Mesothelial cell of epicardium (in vitro differentiated cells): ENCODE data around the gene GRM7. TPM values are rescaled to one million over a fixed set of nuclear protein-coding genes. Genes with fewer than 3 reads are reported as not detected.

Experiments used
- DNase-seq, 2 experiments: peaks; one replicate each; pipeline ENCODE4 v3.0.0; 2021; ENCODE audit warnings: low spot score in 2 of 2; ENCODE audit not compliant: unreplicated experiment in 2 of 2
- H3K27ac Mint-ChIP-seq: 2 replicates; pipeline ENCODE4 v1.8.0; 2021; ENCODE audit warnings: mixed read lengths
- H3K27me3 Mint-ChIP-seq: 2 replicates; pipeline ENCODE4 v1.8.0; 2021; ENCODE audit warnings: low read depth, mixed read lengths
- H3K36me3 Mint-ChIP-seq: 2 replicates; pipeline ENCODE4 v1.8.0; 2021; ENCODE audit warnings: mixed read lengths
- H3K4me1 Mint-ChIP-seq: 2 replicates; pipeline ENCODE4 v1.8.0; 2021; ENCODE audit warnings: mixed read lengths
- H3K4me3 Mint-ChIP-seq: 2 replicates; pipeline ENCODE4 v1.8.0; 2021; ENCODE audit warnings: mild to moderate bottlenecking, moderate library complexity, mixed read lengths
- H3K9me3 Mint-ChIP-seq: 2 replicates; pipeline ENCODE4 v1.8.0; 2021; ENCODE audit warnings: mixed read lengths
- total RNA-seq: library from RNA; stranded (reverse); gene quantifications from 3 replicates; pipeline ENCODE4 v1.2.1, GENCODE V29; 2021
- TF ChIP-seq, protein P1 (sequence below): fragments of 200-600 bp; sonication (generic); IDR thresholded peaks from one replicate; pipeline ENCODE4 v1.5.0; 2021; ENCODE audit warnings: antibody characterized with exemption; ENCODE audit not compliant: unreplicated experiment

GRM7 gene
- total RNA-seq, 1 donor from 2014 or later, result 0.69 TPM

- TF ChIP-seq, protein P1, sequence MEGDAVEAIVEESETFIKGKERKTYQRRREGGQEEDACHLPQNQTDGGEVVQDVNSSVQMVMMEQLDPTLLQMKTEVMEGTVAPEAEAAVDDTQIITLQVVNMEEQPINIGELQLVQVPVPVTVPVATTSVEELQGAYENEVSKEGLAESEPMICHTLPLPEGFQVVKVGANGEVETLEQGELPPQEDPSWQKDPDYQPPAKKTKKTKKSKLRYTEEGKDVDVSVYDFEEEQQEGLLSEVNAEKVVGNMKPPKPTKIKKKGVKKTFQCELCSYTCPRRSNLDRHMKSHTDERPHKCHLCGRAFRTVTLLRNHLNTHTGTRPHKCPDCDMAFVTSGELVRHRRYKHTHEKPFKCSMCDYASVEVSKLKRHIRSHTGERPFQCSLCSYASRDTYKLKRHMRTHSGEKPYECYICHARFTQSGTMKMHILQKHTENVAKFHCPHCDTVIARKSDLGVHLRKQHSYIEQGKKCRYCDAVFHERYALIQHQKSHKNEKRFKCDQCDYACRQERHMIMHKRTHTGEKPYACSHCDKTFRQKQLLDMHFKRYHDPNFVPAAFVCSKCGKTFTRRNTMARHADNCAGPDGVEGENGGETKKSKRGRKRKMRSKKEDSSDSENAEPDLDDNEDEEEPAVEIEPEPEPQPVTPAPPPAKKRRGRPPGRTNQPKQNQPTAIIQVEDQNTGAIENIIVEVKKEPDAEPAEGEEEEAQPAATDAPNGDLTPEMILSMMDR, result no peak
- no peaks in the 10 kb centered on the region for H3K27me3 Mint-ChIP-seq
- no peaks in the 10 kb centered on the region for H3K4me1 Mint-ChIP-seq
- H3K36me3 Mint-ChIP-seq, result no peaks in the 10 kb centered on the region
- no peak overlapping the region for H3K27ac Mint-ChIP-seq
- H3K9me3 Mint-ChIP-seq, result peaks cover 7% of the 10 kb centered on the region
- no peak for DNase-seq
- H3K4me3 Mint-ChIP-seq, result no peak overlapping the region
Observed at GRCh38 chr3:7574435-7574834, 713.5 kb downstream of the GRM7 start.

DNA sequence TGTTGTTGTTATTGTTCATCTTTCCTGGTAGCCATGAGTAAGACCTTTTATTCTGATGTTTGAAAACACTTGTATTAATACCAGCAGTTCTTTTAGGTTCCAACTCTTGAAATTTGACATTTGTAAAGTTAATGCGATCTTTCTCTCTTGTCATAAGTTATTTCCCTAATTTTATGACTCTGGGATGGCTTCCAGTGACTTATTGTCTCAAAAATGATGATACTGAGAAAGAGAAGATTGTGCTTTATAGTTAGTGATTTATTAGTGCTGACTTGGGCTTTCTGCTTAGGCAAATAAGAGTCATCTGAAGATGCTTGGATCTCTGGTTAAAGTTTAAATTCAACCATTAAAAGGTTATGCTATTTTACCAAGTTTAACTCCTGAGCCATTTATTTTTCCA lies 715.2 kb downstream of the GRM7 start:
- H3K27ac Mint-ChIP-seq, result no peak overlapping the region
- H3K36me3 Mint-ChIP-seq, result no peaks in the 10 kb centered on the region
- TF ChIP-seq, protein P1, result no peak
- H3K27me3 Mint-ChIP-seq, result no peaks in the 10 kb centered on the region
- DNase-seq, result no peak
- no peaks in the 10 kb centered on the region for H3K4me1 Mint-ChIP-seq
- peaks cover 7% of the 10 kb centered on the region for H3K9me3 Mint-ChIP-seq
- no peak overlapping the region for H3K4me3 Mint-ChIP-seq

DNA sequence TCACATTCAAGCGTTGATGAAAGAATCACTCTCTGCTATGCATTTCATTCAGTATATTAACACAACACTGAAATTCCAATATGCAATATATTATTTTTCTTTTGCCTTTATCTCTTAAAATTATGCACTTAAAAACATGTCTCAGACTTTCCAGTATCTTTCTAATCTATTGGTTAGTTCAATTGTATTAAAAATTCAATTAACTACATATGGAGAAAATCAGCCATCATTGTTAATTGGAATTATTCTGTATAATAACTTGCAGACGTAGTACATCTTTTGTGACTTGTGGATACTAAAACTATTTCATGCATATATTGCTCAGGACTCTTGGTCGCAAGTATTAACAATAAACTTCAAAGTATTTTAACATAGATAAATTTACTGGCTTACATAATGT lies 715.6 kb downstream of the GRM7 start:
- TF ChIP-seq, protein P1, result no peak
- H3K36me3 Mint-ChIP-seq, result no peaks in the 10 kb centered on the region
- no peaks in the 10 kb centered on the region for H3K27me3 Mint-ChIP-seq
- peaks cover 3% of the 10 kb centered on the region for H3K9me3 Mint-ChIP-seq
- no peaks in the 10 kb centered on the region for H3K4me1 Mint-ChIP-seq
- no peak overlapping the region for H3K27ac Mint-ChIP-seq
- H3K4me3 Mint-ChIP-seq, result no peak overlapping the region
- no peak for DNase-seq

GRCh38 chr3:7577513-7577912 lies 716.6 kb downstream of the GRM7 start:
- no peaks in the 10 kb centered on the region for H3K4me1 Mint-ChIP-seq
- H3K27me3 Mint-ChIP-seq, result peaks cover 1% of the 10 kb centered on the region
- H3K36me3 Mint-ChIP-seq, result no peaks in the 10 kb centered on the region
- TF ChIP-seq, protein P1, result no peak
- no peak for DNase-seq
- H3K4me3 Mint-ChIP-seq, result no peak overlapping the region
- no peaks in the 10 kb centered on the region for H3K9me3 Mint-ChIP-seq
- no peak overlapping the region for H3K27ac Mint-ChIP-seq

DNA sequence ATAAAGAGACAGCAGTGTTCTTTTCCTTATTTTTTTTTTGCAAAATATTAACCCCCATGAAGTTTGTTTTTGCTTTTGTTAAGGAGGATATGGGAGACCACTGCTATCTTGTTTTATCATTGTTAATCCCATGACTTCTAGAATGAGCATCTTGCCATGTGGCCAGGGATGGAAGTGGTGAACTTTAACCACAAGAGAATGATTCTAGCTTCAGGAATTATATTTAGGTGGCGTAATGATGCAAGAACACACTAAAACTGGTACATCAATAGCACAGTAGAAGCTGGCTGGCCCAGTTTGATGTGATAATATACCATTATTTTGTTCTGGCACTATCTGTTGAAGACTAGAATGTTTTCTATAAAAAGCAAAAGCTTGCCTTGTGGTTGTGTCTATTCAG lies 720.9 kb downstream of the GRM7 start:
- TF ChIP-seq, protein P1, result no peak
- no peak for DNase-seq
- Mint-ChIP-seq H3K27me3 (peaks cover 1% of the 10 kb centered on the region), H3K36me3 (no peaks in the 10 kb centered on the region), H3K9me3 (no peaks in the 10 kb centered on the region), H3K4me3 (no peak overlapping the region), H3K27ac (no peak overlapping the region), H3K4me1 (no peaks in the 10 kb centered on the region)

DNA sequence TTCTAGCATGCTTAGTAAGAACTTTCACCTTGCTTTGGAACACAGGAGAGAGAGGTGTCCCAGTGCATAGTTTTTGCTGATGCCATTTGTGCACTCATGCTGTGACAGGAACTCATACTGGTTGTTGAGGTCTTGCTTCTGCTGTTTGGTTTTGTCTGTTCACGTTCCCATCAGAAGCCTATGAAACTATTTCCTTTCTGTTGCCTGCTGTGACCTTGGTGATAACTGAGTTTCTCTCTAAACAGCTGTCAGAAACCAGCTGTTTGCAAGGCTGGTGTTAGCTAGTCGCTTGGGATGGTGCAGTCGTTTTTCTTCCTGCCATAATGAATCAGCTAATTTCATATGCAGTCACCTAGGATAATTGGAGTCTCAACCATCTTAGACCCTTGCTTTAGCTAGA lies 724.1 kb downstream of the GRM7 start:
- Mint-ChIP-seq H3K36me3 (no peaks in the 10 kb centered on the region), H3K27me3 (peaks cover 1% of the 10 kb centered on the region), H3K27ac (no peak overlapping the region), H3K4me3 (no peak overlapping the region), H3K9me3 (no peaks in the 10 kb centered on the region), H3K4me1 (no peaks in the 10 kb centered on the region)
- TF ChIP-seq, protein P1, result no peak
- no peak for DNase-seq
